Right cardiac atrium (tissue), 5 donors: ENCODE results near the gene AADAT. TPM values are rescaled to one million over a fixed set of nuclear protein-coding genes. Genes with fewer than 3 reads are reported as not detected.

Experiments used
- ATAC-seq, 2 donors: fragments of 200-7000 bp; cut with Tn5 transposase; one replicate each; pipeline versions ENCODE4 v1.8.0 to v1.9.1; 2020; ENCODE audit warnings: moderate library complexity in 2 of 2, mild to moderate bottlenecking in 1 of 2
- DNase-seq, 3 donors: peaks; one replicate each; pipeline ENCODE4 v3.0.0-alpha.2; 2020
- H3K27ac ChIP-seq: one replicate; pipeline ENCODE4 v1.5.1; 2013; ENCODE audit warnings: mild to moderate bottlenecking, low read length, control low read depth, moderate library complexity
- H3K27me3 ChIP-seq: one replicate; pipeline ENCODE4 v1.6.1; 2013; ENCODE audit not compliant: control insufficient read depth, insufficient read depth
- H3K4me1 ChIP-seq: one replicate; pipeline ENCODE4 v1.6.1; 2013; ENCODE audit warnings: low read length; ENCODE audit not compliant: control insufficient read depth, insufficient read depth
- H3K4me3 ChIP-seq: one replicate; pipeline ENCODE4 v1.5.1; 2013; ENCODE audit warnings: low read length, control low read depth
- H3K9me3 ChIP-seq: one replicate; pipeline ENCODE4 v1.6.1; 2013; ENCODE audit warnings: low read length; ENCODE audit not compliant: control insufficient read depth
- WGBS: extraction: QIAGEN DNeasy Blood & Tissue Kit; methylation state at CpG from one replicate; pipeline ENCODE4 v1.1.7; 2013; 5-methylcytosine and 5-hydroxymethylcytosine counted together
- intact Hi-C, 4 donors: fragments of 100-400 bp; cut with DNase I; formaldehyde crosslinking; loops; one replicate each; pipeline versions ENCODE4 v1.11.0 to v1.14.0; 2022 to 2023
- polyA plus RNA-seq: library from polyadenylated mRNA; stranded (reverse); fragments of 200-250 nt; gene quantifications from one replicate; pipeline ENCODE4 v1.2.3, GENCODE V29; 2013
- total RNA-seq, 4 donors: library from RNA; stranded (reverse); fragmentation: NEBNext Ultra II Directional; extraction: Animal tissue kit (Norgen Biotek cat#: 25700); gene quantifications; one replicate each; pipeline ENCODE4 v1.2.1, GENCODE V29; 2021
- donor health status: healthy with polysubstance abuse.
- donor health status: DM: no; HTN: yes; CAD: no.
- donor health status: DM: no; HTN: no; CAD: no.
- donor health status: DM: no; HTN: yes; CAD: no; lungs with severe emphysema.
- donor health status: DM: yes; HTN: yes; CAD: no.

AADAT gene
- total and polyA plus RNA-seq, 5 donors: 1.5 to 2.1 (median 2.1) TPM

DNA sequence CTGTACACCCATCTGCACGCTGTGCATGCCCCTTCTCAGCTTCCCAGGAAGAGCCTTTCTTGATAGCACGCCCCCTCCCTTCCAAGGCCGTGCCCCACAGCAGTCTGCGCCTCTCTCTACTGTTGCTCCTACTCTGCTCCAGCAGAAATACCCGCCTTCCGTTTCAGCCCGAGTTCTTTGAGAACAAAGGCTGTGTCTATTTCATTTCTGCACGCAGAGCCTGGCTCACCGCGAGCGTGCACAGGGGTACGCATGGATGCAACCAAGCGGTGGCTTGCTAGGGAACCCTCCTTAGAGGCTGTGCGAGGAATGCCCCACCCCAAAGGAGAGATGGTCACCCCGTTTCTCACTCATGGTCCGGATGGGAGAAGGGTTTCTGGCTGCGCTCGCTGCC, 485 bp downstream of the AADAT start:
- peak overlapping the region; percentile 63 for H3K4me3 ChIP-seq
- no peaks in the 10 kb centered on the region for H3K27me3 ChIP-seq
- H3K9me3 ChIP-seq: no peaks in the 10 kb centered on the region
- DNase-seq (peak in 2 of 3 donors; percentile 28 to 46), ATAC-seq (peak; percentile 19 to 52)
- under 1% methylated on average over 18 of the region's 18 CpGs for WGBS
- H3K27ac ChIP-seq: no peak overlapping the region
- intact Hi-C loops: no loop called here
- H3K4me1 ChIP-seq: no peaks in the 10 kb centered on the region

DNA sequence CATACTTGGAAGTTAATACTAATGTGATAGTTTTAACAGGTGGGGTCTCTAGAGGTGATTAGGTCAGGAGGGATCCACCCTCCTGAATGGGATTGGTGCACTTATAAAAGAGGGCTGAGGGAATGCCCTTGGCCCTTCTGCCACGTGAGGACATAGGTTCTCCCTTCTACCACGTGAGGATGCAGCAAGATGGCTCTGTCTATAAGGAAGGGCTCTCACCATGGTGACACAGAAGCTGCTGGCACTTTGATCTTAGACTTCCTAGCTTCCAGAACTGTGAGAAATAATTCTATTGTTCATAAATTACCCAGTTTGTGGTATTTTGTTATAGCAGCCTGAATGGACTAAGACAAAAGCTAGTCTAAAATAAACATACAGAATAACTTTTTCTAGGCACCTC, 1.0 kb downstream of the AADAT start:
- intact Hi-C loops: no loop called here
- Histone ChIP-seq H3K27me3 (no peaks in the 10 kb centered on the region), H3K4me3 (peak overlapping the region; percentile 63), H3K4me1 (no peaks in the 10 kb centered on the region), H3K9me3 (no peaks in the 10 kb centered on the region), H3K27ac (no peak overlapping the region)
- ATAC-seq (no peak), DNase-seq (no peak)
- WGBS: 79% methylated on average over 2 of the region's 2 CpGs

DNA sequence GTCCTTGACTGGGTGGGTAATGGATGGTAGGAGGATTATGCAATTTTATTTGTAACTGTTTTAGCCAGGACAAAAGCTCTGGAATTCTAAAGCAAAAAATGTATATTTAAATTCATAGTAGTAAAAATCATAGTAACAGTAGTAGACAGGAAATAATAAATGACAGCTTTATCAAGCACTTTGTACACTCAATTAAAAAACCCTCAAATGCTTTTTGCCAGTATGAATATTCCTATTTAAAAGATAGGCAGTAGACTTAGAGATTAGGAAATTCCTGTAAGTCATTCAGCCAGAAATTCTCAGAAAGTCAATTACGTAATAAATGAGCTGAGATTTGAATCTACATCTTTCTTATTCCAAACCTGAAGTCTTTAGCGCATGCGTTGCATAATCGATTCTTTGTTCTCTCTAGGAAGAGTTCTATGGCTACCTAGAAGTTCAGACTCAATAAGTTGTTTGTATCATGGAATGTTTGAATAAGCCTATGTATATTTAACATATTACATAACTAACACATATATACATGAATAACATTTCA, 2.5 kb downstream of the AADAT start:
- no peak overlapping the region for H3K4me3 ChIP-seq
- no peaks in the 10 kb centered on the region for H3K9me3 ChIP-seq
- DNase-seq (no peak), ATAC-seq (no peak)
- WGBS: 66% methylated on average over 4 of the region's 4 CpGs
- no peaks in the 10 kb centered on the region for H3K27me3 ChIP-seq
- intact Hi-C loops: no loop called here
- no peaks in the 10 kb centered on the region for H3K4me1 ChIP-seq
- H3K27ac ChIP-seq: no peak overlapping the region

DNA sequence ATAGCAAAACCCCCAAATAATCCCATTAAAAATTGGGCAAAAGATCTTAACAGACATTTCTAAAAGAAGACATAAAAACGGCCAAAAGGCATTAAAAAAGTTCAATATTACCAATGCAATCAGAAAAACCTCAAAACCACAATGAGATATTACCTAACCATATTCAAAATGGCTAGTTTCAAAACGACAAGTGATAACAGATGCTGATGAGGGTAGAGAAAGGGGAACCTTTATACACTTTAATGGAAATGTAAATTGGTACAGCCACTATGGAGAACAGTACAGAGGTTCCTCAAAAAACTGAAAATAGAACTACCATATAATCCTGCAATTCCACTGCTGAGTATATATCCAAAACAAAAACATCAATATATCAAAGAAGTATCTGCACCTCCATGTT, 6.2 kb downstream of the AADAT start:
- WGBS: 70% methylated on average over 2 of the region's 2 CpGs
- H3K4me3 ChIP-seq: no peak overlapping the region
- no peak overlapping the region for H3K27ac ChIP-seq
- ATAC-seq (no peak), DNase-seq (no peak)
- no peaks in the 10 kb centered on the region for H3K27me3 ChIP-seq
- H3K9me3 ChIP-seq: no peaks in the 10 kb centered on the region
- intact Hi-C loops: no loop called here
- H3K4me1 ChIP-seq: no peaks in the 10 kb centered on the region

DNA sequence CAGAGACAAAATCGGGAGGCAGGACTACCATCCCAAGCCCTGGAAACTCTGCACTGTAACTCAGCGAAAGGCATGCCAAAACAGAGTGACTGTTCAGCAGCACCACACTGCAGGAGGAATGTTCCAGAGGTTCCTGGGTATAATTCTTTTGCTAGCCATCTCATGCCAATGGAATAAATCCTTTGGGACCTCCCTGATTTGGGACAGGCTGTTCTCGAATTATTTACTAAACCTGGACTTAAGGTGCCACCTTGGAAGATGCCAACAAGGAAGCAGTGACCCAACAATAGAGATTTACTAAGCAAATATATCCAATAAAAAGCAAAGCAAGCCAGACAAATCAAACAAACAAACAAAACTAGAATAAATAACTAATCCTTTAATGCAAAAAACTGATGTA, 9.3 kb downstream of the AADAT start:
- no peak for ATAC-seq
- H3K27me3 ChIP-seq: no peaks in the 10 kb centered on the region

DNA sequence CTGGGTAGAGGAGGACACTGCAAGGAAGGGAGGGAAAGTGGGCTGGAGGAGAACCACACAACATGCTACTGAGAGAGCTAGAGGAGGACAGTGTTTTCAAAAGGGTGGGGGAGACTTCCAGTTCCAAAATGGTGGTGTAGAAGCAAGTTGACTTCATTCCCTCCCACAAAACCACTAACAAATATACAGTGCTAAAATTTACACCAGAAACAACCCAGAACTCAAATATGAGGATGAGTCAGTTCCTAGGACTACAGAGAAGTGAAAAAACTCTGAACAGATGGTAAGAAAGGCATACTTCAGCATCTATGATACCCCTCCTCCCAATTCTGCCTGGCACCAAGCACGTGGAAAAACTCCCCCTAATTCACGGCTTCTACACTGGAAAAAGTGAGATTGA, 9.8 kb downstream of the AADAT start:
- no peak for DNase-seq
- no peak overlapping the region for H3K4me3 ChIP-seq
- H3K27me3 ChIP-seq: no peaks in the 10 kb centered on the region
- 83% methylated on average over 2 of the region's 2 CpGs for WGBS
- ATAC-seq: no peak
- no peak overlapping the region for H3K27ac ChIP-seq
- intact Hi-C loops: no loop called here
- no peaks in the 10 kb centered on the region for H3K9me3 ChIP-seq
- no peaks in the 10 kb centered on the region for H3K4me1 ChIP-seq

More for the DNA sequence above, 9.3 kb downstream of the AADAT start:
- 84% methylated on average over 3 of the region's 3 CpGs for WGBS
- intact Hi-C loops: no loop called here
- no peak for DNase-seq
- Histone ChIP-seq H3K4me3 (no peak overlapping the region), H3K4me1 (no peaks in the 10 kb centered on the region), H3K27ac (no peak overlapping the region), H3K9me3 (no peaks in the 10 kb centered on the region)

DNA sequence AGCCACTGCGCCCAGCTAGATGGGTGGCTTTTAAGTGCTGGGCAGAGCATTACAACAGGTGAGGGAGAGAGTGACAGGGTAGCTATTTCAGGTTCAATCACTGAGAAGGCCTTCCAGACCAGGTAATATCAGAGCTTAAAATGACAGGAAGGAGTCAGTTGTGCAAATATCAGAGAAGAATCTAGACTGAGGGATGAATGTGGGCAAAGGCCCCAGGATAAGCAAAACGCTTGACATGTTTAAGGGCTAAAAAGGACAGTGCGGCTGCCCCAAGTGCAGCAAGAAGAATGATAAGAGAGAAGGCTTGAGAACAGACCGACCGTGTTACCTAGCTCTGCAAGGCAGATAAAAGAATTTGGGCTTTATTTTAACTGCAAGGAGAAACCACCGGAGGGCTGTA, 18.6 kb downstream of the AADAT start:
- H3K27ac ChIP-seq: no peak overlapping the region
- intact Hi-C loops: no loop called here
- H3K4me1 ChIP-seq: no peaks in the 10 kb centered on the region
- H3K4me3 ChIP-seq: no peak overlapping the region
- DNase-seq (no peak), ATAC-seq (no peak)
- no peaks in the 10 kb centered on the region for H3K27me3 ChIP-seq
- H3K9me3 ChIP-seq: no peaks in the 10 kb centered on the region
- WGBS: 87% methylated on average over 6 of the region's 6 CpGs

DNA sequence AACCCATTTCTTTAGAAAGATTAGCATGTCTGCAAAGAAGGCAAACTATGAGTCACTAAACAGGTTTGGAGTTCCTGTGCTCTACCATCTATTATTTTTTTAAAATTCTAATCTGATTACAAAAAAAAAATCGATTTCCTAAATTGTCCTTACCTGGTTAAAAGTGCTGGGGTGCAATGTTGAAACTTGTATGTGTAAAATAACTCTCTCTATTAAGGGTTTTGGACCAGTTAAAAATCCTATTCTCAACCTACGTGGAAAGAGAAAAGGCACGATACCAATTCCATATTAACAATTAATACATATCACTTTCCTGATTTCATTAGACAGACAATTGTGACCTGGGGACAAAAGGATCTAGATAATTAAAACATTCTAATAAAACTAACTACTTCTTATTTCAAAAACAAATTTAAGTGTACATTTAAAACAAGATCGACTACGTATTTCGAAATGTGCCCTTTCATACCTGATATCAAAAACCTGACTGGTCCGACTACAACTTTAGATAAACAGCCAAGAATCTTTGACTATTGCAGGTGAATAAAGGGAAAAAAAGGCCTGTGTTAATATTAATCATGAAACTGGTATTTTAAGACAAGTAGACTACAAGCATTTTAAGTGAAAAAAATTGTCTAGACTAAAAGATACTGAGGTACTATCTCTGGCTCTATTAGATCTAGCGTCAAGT, 21.2 kb downstream of the AADAT start:
- no peak for ATAC-seq
- H3K27me3 ChIP-seq: no peaks in the 10 kb centered on the region
- no peak for DNase-seq
- H3K9me3 ChIP-seq: no peaks in the 10 kb centered on the region
- WGBS: 94% methylated on average over 8 of the region's 8 CpGs
- H3K4me3 ChIP-seq: no peak overlapping the region
- no peak overlapping the region for H3K27ac ChIP-seq
- H3K4me1 ChIP-seq: no peaks in the 10 kb centered on the region
- intact Hi-C loops: no loop called here

DNA sequence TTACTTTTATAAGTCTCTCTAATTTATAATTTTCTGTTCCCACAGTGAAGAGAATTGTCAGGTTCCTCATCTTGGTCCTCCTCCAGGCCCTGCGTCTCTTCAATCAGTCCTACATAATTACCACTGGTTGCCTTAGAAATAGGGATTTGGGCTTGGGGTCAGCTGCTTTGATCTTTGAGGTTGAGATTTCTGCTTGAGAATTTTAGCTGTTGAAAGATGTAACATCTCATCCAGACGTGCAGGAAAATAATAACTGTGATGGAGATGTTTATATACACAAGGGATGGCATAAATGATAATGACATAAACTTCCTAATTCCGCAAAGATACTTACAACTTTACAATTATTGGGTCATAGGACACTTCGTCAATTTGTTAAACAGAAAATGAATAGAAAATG, 30.3 kb downstream of the AADAT start:
- WGBS: 88% methylated on average over 4 of the region's 4 CpGs
- Histone ChIP-seq H3K4me3 (no peak overlapping the region), H3K4me1 (no peaks in the 10 kb centered on the region), H3K9me3 (no peaks in the 10 kb centered on the region), H3K27ac (no peak overlapping the region), H3K27me3 (no peaks in the 10 kb centered on the region)
- DNase-seq (no peak), ATAC-seq (no peak)
- intact Hi-C loops: no loop called here

DNA sequence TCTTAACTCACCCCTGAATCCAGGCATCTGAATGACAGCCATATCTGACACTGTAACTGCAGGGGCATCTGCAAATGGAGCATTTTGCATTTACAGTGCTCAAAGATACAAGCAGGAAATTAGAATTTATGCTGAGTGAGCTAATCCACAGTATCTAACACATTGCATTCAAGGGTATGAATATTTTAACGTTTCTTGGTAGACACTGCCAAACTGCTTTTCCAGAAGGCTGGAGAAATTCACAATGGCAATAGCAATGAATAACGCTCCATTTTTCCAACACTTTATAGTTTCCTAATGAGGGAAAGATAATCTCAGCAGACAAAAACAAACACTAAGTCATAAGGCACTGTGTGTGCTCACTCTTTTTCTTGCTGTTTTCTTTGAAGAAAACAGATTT, 30.9 kb downstream of the AADAT start:
- ATAC-seq (no peak), DNase-seq (no peak)
- H3K27ac ChIP-seq: no peak overlapping the region
- WGBS: 63% methylated on average over 2 of the region's 2 CpGs
- no peak overlapping the region for H3K4me3 ChIP-seq
- intact Hi-C loops: no loop called here
- H3K9me3 ChIP-seq: no peaks in the 10 kb centered on the region
- H3K27me3 ChIP-seq: no peaks in the 10 kb centered on the region
- H3K4me1 ChIP-seq: no peaks in the 10 kb centered on the region

DNA sequence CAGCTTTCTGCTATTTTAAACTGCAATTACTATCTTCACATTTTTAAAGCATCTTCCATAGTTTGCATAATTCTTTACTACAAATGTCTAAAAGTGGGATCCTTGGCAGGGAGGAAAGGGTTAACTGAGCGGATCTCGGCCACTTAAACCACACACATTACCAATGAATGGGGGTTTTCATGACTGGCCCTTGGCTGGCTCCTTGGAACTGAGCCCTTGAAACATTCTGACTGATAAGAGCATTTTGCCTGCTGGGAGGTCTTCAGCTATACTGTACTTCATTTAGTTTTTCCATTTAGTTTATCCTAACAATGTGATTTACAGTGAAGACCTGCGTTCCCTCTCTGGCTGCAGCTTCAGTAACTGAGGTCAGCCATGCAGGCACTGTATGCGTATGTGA, 31.9 kb downstream of the AADAT start:
- Histone ChIP-seq H3K9me3 (no peaks in the 10 kb centered on the region), H3K4me3 (no peak overlapping the region), H3K27ac (no peak overlapping the region), H3K27me3 (no peaks in the 10 kb centered on the region), H3K4me1 (no peaks in the 10 kb centered on the region)
- ATAC-seq: no peak
- 52% methylated on average over 4 of the region's 4 CpGs for WGBS
- intact Hi-C loops: no loop called here
- no peak for DNase-seq

DNA sequence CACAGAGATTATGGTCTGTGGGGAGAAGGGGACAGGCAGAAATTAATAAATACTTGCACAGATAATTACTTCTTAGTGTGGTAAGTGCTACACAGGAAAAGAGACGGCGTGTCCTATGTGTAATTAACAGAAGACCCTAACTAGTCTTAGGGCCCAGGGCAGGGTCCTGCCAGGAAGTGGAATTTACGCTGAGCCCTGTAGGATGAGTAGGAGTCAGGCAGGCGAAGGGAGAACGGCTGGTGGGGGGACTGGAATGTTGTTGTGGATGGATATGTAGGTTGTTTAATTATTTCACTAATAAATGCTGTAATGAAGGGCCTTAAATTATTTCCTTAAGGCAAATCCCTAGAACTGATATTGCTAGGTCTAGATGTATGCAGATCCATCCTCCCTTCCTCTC, 36.8 kb downstream of the AADAT start:
- intact Hi-C loops: loop anchor here in 2 of 4 donors (5.0 kb wide), 1 partner anchor 246 kb away; no protein-coding TSS in a partner anchor
- Histone ChIP-seq H3K27me3 (no peaks in the 10 kb centered on the region), H3K27ac (no peak overlapping the region), H3K4me1 (no peaks in the 10 kb centered on the region), H3K9me3 (no peaks in the 10 kb centered on the region), H3K4me3 (no peak overlapping the region)
- DNase-seq (no peak), ATAC-seq (no peak)
- 72% methylated on average over 5 of the region's 5 CpGs for WGBS
